Stimulated activated CD4-positive, alpha-beta T cell treated with anti-CD3 and anti-CD28 coated beads, Interleukin-1b, Interleukin-23, amount 100 ng/mL, for 4 hours (primary cell): ENCODE measurements around the gene SH3BP5.

Source experiments
- DNase-seq, 2 donors: peaks; one replicate each; pipeline ENCODE4 v3.0.0-alpha.2; 2020; ENCODE audit warnings: low read depth in 2 of 2

Gene SH3BP5

GRCh38 chr3:15298504-15298903 is 33.9 kb downstream of the SH3BP5 start:
- no peak for DNase-seq

- no peak for DNase-seq
Measured at GRCh38 chr3:15297608-15298350, 34.6 kb downstream of the SH3BP5 start.

GRCh38 chr3:15295506-15295905 is 36.9 kb downstream of the SH3BP5 start:
- no peak for DNase-seq

- DNase-seq = no peak
Measured at GRCh38 chr3:15294929-15295328, 37.5 kb downstream of the SH3BP5 start.

- no peak for DNase-seq
Measured at GRCh38 chr3:15292765-15293522, 39.4 kb downstream of the SH3BP5 start.

- no peak for DNase-seq
Measured at GRCh38 chr3:15291589-15292541, 40.5 kb downstream of the SH3BP5 start.

- no peak for DNase-seq
Measured at GRCh38 chr3:15290736-15291135, 41.6 kb downstream of the SH3BP5 start.

GRCh38 chr3:15289661-15290060 is 42.7 kb downstream of the SH3BP5 start:
- DNase-seq = no peak

- no peak for DNase-seq
Measured at GRCh38 chr3:15288331-15289035, 43.9 kb downstream of the SH3BP5 start.

GRCh38 chr3:15287565-15288330 is 44.6 kb downstream of the SH3BP5 start:
- no peak for DNase-seq

GRCh38 chr3:15286022-15286421 is 46.4 kb downstream of the SH3BP5 start:
- no peak for DNase-seq

- no peak for DNase-seq
Measured at GRCh38 chr3:15284121-15284889, 48.1 kb downstream of the SH3BP5 start.

GRCh38 chr3:15283702-15284101 is 48.7 kb downstream of the SH3BP5 start:
- no peak for DNase-seq

- no peak for DNase-seq
Measured at GRCh38 chr3:15281817-15282216, 50.6 kb downstream of the SH3BP5 start.

GRCh38 chr3:15280853-15281532 is 51.4 kb downstream of the SH3BP5 start:
- DNase-seq = no peak

- DNase-seq = no peak
Measured at GRCh38 chr3:15279671-15280402, 52.5 kb downstream of the SH3BP5 start.

GRCh38 chr3:15279205-15279604 is 53.2 kb downstream of the SH3BP5 start:
- DNase-seq = no peak

GRCh38 chr3:15277861-15278500 is 54.4 kb downstream of the SH3BP5 start:
- no peak for DNase-seq
